GM23248 (cell line): Measurements from ENCODE around the gene TTN. TPM values are rescaled to one million over a fixed set of nuclear protein-coding genes. Genes with fewer than 3 reads are reported as not detected.

ENCODE experiments used
- DNase-seq: peaks from one replicate; pipeline ENCODE4 v3.0.0-alpha.2; 2015
- H2AFZ ChIP-seq: fragments of 200-600 bp; sonication (generic); 2 replicates; pipeline ENCODE4 v1.6.1; 2016; ENCODE audit warnings: antibody characterized with exemption
- H3F3A ChIP-seq: fragments of 200-600 bp; sonication (generic); 2 replicates; pipeline ENCODE4 v1.6.1; 2016; ENCODE audit warnings: mild to moderate bottlenecking, antibody characterized with exemption, mixed run types; ENCODE audit not compliant: insufficient read depth
- H3K27ac ChIP-seq: fragments of 200-600 bp; sonication (generic); 2 replicates; pipeline ENCODE4 v1.5.1; 2016; ENCODE audit warnings: mild to moderate bottlenecking
- H3K27me3 ChIP-seq: fragments of 200-600 bp; sonication (generic); replicated peaks from 2 replicates; pipeline ENCODE4 v1.6.1; 2016; ENCODE audit warnings: mild to moderate bottlenecking; ENCODE audit not compliant: insufficient read depth
- H3K36me3 ChIP-seq: fragments of 200-600 bp; sonication (generic); 2 replicates; pipeline ENCODE4 v1.6.1; 2016; ENCODE audit warnings: low read depth, mild to moderate bottlenecking
- H3K4me1 ChIP-seq: fragments of 200-600 bp; sonication (generic); 2 replicates; pipeline ENCODE4 v1.6.1; 2016; ENCODE audit warnings: mild to moderate bottlenecking; ENCODE audit not compliant: insufficient read depth
- H3K4me2 ChIP-seq: fragments of 200-600 bp; sonication (generic); one replicate; pipeline ENCODE4 v1.6.1; 2016; ENCODE audit warnings: mild to moderate bottlenecking; ENCODE audit not compliant: unreplicated experiment
- H3K4me3 ChIP-seq: fragments of 200-600 bp; sonication (generic); 2 replicates; pipeline ENCODE4 v1.5.1; 2016; ENCODE audit warnings: mild to moderate bottlenecking
- H3K79me2 ChIP-seq: fragments of 200-600 bp; sonication (generic); 2 replicates; pipeline ENCODE4 v1.6.1; 2016; ENCODE audit warnings: mild to moderate bottlenecking; ENCODE audit not compliant: insufficient read depth
- H3K9ac ChIP-seq: fragments of 200-600 bp; sonication (generic); 2 replicates; pipeline ENCODE4 v1.6.1; 2016; ENCODE audit warnings: mild to moderate bottlenecking
- H3K9me2 ChIP-seq: fragments of 200-600 bp; sonication (generic); 2 replicates; pipeline ENCODE4 v1.6.1; 2016; ENCODE audit warnings: mixed run types, mild to moderate bottlenecking, moderate library complexity; ENCODE audit not compliant: insufficient read depth
- H3K9me3 ChIP-seq: fragments of 200-600 bp; sonication (generic); one replicate; pipeline ENCODE4 v1.6.1; 2017; ENCODE audit warnings: low read depth
- H4K20me1 ChIP-seq: fragments of 200-600 bp; sonication (generic); 2 replicates; pipeline ENCODE4 v1.6.0; 2016; ENCODE audit not compliant: insufficient read depth
- EZH2 ChIP-seq: fragments of 200-600 bp; sonication (generic); IDR thresholded peaks from 2 replicates; pipeline ENCODE4 v1.6.1; 2018; ENCODE audit warnings: antibody characterized with exemption, mild to moderate bottlenecking; ENCODE audit not compliant: insufficient read depth, poor library complexity, severe bottlenecking
- EZH2phosphoT487 ChIP-seq: fragments of 200-600 bp; sonication (generic); IDR thresholded peaks from 2 replicates; pipeline ENCODE4 v1.6.1; 2018; ENCODE audit warnings: antibody characterized with exemption, moderate library complexity, mild to moderate bottlenecking, low read depth; ENCODE audit not compliant: insufficient read depth
- WGBS, 2 experiments: methylation state at CpG; one replicate each; pipeline ENCODE4 v1.1.6; 2015 to 2017; ENCODE audit warnings: low lambda C conversion rate in 2 of 2, low coverage in 1 of 2; ENCODE audit errors: missing lambda C conversion rate in 2 of 2; 5-methylcytosine and 5-hydroxymethylcytosine counted together
- in situ Hi-C: fragments of 300-500 bp; cut with MboI; formaldehyde crosslinking; loops from 2 replicates; pipeline ENCODE4 v1.15.0; 2020
- polyA plus RNA-seq: library from polyadenylated mRNA; unstranded; fragments of >200 nt; fragmentation: Nextera tagmentation; extraction: Ambion mirVana; gene quantifications from 2 replicates; pipeline ENCODE4 v1.2.1, GENCODE V29; 2016
- total RNA-seq: library from RNA; depleted of rRNA; stranded (reverse); fragments of >200 nt; shearing (Covaris generic); gene quantifications from 2 replicates; pipeline ENCODE4 v1.2.3, GENCODE V29; 2014

The TTN gene
- total and polyA plus RNA-seq, 2 experiments from 2014 or later, result 0.13 TPM; not detected in 1

- Histone ChIP-seq H4K20me1 (no peaks in the 10 kb centered on the region), H3K9me2 (no peaks in the 10 kb centered on the region), H3K27ac (no peak overlapping the region), H3K4me3 (no peak overlapping the region), H3K79me2 (no peaks in the 10 kb centered on the region), H3K27me3 (no peaks in the 10 kb centered on the region), H3F3A (no peaks in the 10 kb centered on the region), H3K4me1 (no peaks in the 10 kb centered on the region), H3K36me3 (no peaks in the 10 kb centered on the region), H2AFZ (no peak overlapping the region), H3K4me2 (no peak overlapping the region), H3K9ac (no peak overlapping the region), H3K9me3 (no peaks in the 10 kb centered on the region)
- DNase-seq, result no peak
- TF ChIP-seq EZH2phosphoT487 (no peak), EZH2 (no peak)
- WGBS, 2 experiments, result 26 to 37% methylated on average over 2 of the region's 2 CpGs
- in situ Hi-C loops, result no loop called here
These were observed 99.7 kb downstream of the TTN start for GRCh38 chr2:178707476-178707875.

DNA sequence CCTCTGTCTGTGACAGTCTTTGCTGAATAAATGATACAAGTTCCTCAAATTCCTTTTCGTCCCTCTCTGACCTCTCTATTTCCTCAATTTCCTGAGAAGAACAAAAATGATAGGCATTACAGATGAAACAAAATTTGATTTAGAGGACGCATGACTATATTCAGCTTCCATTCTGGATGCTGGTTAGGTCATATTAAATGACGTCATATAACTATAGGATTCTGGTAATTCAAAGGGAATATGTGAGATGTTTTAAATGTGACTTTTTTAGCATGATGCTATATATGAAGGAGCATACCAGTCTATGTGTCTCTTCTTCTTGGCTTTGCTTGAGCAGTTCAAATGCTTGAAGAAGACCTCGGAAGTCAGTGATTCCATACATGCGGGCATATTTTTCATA is 102.3 kb downstream of the TTN start:
- no peaks in the 10 kb centered on the region for H3K9me3 ChIP-seq
- in situ Hi-C loops, result no loop called here

GRCh38 chr2:178702361-178702760 is 104.9 kb downstream of the TTN start:
- no peaks in the 10 kb centered on the region for H3K27me3 ChIP-seq
- no peak overlapping the region for H3K27ac ChIP-seq
- no peak for TF ChIP-seq EZH2
- no peak for TF ChIP-seq EZH2phosphoT487
- H3K36me3 ChIP-seq, result no peaks in the 10 kb centered on the region
- H3K9me2 ChIP-seq, result no peaks in the 10 kb centered on the region
- no peak for DNase-seq
- no peaks in the 10 kb centered on the region for H3F3A ChIP-seq
- H4K20me1 ChIP-seq, result no peaks in the 10 kb centered on the region
- no peak overlapping the region for H3K4me2 ChIP-seq
- no peak overlapping the region for H2AFZ ChIP-seq
- no peak overlapping the region for H3K4me3 ChIP-seq
- no peak overlapping the region for H3K9ac ChIP-seq
- in situ Hi-C loops, result no loop called here
- WGBS, 2 experiments, result 79 to 80% methylated on average over 6 of the region's 6 CpGs
- no peaks in the 10 kb centered on the region for H3K9me3 ChIP-seq
- no peaks in the 10 kb centered on the region for H3K79me2 ChIP-seq
- no peaks in the 10 kb centered on the region for H3K4me1 ChIP-seq

More for the DNA sequence above, 102.3 kb downstream of the TTN start:
- Histone ChIP-seq H3F3A (no peaks in the 10 kb centered on the region), H3K4me3 (no peak overlapping the region), H2AFZ (no peak overlapping the region), H3K36me3 (no peaks in the 10 kb centered on the region), H3K9me2 (no peaks in the 10 kb centered on the region), H3K27me3 (no peaks in the 10 kb centered on the region), H3K4me2 (no peak overlapping the region), H3K27ac (no peak overlapping the region), H3K4me1 (no peaks in the 10 kb centered on the region), H3K9ac (no peak overlapping the region), H4K20me1 (no peaks in the 10 kb centered on the region), H3K79me2 (no peaks in the 10 kb centered on the region)
- TF ChIP-seq EZH2phosphoT487 (no peak), EZH2 (no peak)
- DNase-seq, result no peak
- WGBS, 2 experiments, result 84 to 88% methylated on average over 5 of the region's 5 CpGs

- H3K36me3 ChIP-seq, result no peaks in the 10 kb centered on the region
- no peak overlapping the region for H3K9ac ChIP-seq
- H4K20me1 ChIP-seq, result no peaks in the 10 kb centered on the region
- H3K9me3 ChIP-seq, result no peaks in the 10 kb centered on the region
- WGBS, 2 experiments, result 47 to 51% methylated on average over 9 of the region's 9 CpGs
- H3K79me2 ChIP-seq, result no peaks in the 10 kb centered on the region
- peak overlapping the region; percentile 0; the same call in 1 of the 2 replicates for H2AFZ ChIP-seq
- DNase-seq, result peak; percentile 55
- H3F3A ChIP-seq, result no peaks in the 10 kb centered on the region
- in situ Hi-C loops, result no loop called here
- TF ChIP-seq EZH2, result no peak
- TF ChIP-seq EZH2phosphoT487, result no peak
- H3K4me1 ChIP-seq, result no peaks in the 10 kb centered on the region
- H3K4me2 ChIP-seq, result no peak overlapping the region
- no peak overlapping the region for H3K4me3 ChIP-seq
- no peak overlapping the region for H3K27ac ChIP-seq
- H3K27me3 ChIP-seq, result no peaks in the 10 kb centered on the region
- H3K9me2 ChIP-seq, result no peaks in the 10 kb centered on the region
These were observed 106.3 kb downstream of the TTN start for GRCh38 chr2:178700922-178701342.

DNA sequence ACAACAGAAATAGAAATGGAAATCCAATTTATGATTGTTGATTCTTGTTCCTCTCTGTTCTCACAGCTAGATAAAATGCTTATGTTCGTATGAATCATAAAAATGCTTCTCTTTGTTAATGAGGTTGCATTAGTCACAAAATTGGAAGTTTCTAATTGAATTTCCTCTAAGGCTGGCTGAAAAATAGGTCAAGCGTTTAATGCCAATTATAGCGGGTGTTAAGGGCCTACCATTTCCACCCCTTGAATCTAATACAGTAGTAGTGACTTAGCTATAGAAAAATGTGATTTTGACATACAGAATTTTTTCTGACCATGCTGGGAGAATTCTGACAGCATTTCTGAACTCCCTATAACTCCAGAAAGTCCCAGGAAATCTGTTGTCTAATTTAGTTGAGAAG is 107.1 kb downstream of the TTN start:
- Histone ChIP-seq H3K4me3 (no peak overlapping the region), H3K79me2 (no peaks in the 10 kb centered on the region), H2AFZ (no peak overlapping the region), H3K27me3 (no peaks in the 10 kb centered on the region), H3K4me1 (no peaks in the 10 kb centered on the region), H3K9me3 (no peaks in the 10 kb centered on the region), H3K27ac (no peak overlapping the region), H3F3A (no peaks in the 10 kb centered on the region), H3K9me2 (no peaks in the 10 kb centered on the region), H3K36me3 (no peaks in the 10 kb centered on the region), H3K4me2 (no peak overlapping the region), H3K9ac (no peak overlapping the region), H4K20me1 (no peaks in the 10 kb centered on the region)
- 69 to 77% methylated on average over 3 of the region's 3 CpGs for WGBS, 2 experiments
- DNase-seq, result peak; percentile 7
- no peak for TF ChIP-seq EZH2phosphoT487
- in situ Hi-C loops, result no loop called here
